ENCODE measurements around the gene ELMO1.

ELMO1 gene

DNA sequence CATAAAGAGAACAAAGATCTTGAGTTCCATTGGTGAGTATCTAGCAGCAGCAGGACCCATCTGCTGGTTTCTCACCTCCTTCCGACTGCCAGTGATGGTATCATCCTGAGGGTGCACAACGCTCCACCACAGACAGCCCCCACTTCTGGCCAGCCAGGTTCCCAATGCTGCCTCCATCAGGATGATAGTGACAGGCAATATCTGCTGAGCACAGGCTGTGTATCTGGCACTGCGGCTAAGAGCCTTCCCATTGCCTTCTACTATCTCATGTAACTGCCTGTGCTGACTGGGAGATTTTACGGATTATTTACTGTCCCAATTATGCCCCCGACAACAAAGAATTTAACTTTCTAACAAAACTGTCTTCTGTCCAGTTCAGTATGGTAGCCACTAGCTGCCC is 372.0 kb downstream of the ELMO1 start:
- Histone ChIP-seq H3K4me3 (no peak overlapping the region), H3K27ac (no peak overlapping the region)
- TF ChIP-seq, protein P1, sequence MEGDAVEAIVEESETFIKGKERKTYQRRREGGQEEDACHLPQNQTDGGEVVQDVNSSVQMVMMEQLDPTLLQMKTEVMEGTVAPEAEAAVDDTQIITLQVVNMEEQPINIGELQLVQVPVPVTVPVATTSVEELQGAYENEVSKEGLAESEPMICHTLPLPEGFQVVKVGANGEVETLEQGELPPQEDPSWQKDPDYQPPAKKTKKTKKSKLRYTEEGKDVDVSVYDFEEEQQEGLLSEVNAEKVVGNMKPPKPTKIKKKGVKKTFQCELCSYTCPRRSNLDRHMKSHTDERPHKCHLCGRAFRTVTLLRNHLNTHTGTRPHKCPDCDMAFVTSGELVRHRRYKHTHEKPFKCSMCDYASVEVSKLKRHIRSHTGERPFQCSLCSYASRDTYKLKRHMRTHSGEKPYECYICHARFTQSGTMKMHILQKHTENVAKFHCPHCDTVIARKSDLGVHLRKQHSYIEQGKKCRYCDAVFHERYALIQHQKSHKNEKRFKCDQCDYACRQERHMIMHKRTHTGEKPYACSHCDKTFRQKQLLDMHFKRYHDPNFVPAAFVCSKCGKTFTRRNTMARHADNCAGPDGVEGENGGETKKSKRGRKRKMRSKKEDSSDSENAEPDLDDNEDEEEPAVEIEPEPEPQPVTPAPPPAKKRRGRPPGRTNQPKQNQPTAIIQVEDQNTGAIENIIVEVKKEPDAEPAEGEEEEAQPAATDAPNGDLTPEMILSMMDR (IDR thresholded peaks at IDR 0.05): no peak
- no peak for DNase-seq (ENCODE audit: low spot score)

DNA sequence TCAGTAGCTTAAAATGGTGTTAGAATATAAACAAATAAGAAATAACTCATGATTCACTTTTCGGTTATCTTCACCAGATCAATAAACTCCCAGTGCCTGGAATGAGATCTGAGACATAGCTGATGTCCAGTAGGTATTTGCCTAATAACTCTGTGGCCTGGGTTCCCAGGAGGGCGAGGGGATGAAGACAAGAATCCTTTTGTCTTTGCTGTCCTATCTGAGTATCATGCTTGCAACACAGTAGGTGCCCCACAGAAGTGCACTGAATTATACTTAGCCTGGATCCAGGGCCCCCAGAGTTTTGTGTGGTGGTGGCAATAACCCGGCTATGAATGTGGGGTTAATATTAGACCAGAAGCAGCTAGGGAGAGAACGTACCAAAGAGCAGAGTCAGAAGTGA is 374.3 kb downstream of the ELMO1 start:
- DNase-seq (ENCODE audit: low spot score): no peak
- TF ChIP-seq, protein P1 (IDR thresholded peaks at IDR 0.05): no peak
- Histone ChIP-seq H3K27ac (no peak overlapping the region), H3K4me3 (no peak overlapping the region)

DNA sequence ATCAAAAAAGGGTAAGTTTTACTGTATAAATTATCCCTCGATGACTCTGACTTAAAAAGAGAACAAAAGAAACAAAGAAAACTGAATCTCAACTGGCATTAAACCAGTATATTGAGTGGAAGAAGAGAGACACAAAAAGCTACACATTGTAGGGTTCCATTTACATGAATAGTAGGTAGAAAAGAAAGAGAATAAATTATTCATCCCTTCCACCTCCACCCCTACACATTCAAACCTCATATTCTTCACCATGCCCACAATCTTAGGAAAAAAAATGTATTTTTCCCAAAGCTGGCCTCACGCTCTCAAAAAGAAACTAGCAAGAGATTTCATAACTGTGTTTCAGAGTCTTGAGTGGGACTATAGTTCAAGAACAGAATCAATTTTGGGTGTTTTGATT is 377.5 kb downstream of the ELMO1 start:
- no peak overlapping the region for H3K4me3 ChIP-seq
- DNase-seq (ENCODE audit: low spot score): no peak
- H3K27ac ChIP-seq: no peak overlapping the region
- TF ChIP-seq, protein P1 (IDR thresholded peaks at IDR 0.05): no peak

DNA sequence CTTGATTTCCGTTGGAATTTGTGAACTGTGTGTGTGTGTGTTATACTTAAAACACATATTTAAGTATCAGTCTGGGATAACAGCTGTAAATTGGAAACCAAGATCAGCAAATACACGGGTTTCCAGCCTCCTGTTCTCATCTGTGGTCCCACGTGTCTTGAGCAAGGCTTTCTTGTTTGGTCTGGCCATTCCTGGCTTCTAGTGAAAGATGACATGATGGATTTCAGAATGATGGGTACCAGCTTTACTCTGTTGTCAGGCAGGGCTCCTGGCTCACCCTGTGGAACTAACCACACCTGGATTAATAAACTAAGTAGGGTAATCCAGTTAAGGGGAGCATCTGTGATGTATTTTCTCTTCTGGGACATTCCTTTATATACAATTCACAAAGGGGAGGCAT is 378.2 kb downstream of the ELMO1 start:
- no peak for DNase-seq (ENCODE audit: low spot score)
- TF ChIP-seq, protein P1 (IDR thresholded peaks at IDR 0.05): no peak
- Histone ChIP-seq H3K27ac (no peak overlapping the region), H3K4me3 (no peak overlapping the region)

DNA sequence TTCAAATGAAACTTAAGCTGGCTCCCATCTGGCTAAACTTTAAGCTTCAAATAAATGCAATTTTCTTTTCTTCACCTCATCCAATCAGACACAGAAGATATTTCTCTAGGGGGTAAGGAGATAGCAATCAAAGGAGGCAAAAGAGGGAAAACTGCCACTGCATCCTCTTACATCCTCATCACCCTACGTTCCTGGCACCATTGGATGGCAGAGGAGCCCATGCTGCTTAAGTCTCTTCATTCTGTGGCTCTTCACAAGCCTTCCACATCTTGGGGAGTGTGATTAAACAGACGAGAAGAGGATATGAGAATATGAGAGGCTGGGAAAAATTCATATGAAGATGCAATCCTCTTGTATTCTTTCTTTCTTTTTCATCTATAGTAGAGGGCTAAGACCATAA is 378.6 kb downstream of the ELMO1 start:
- no peak for DNase-seq (ENCODE audit: low spot score)
- Histone ChIP-seq H3K27ac (no peak overlapping the region), H3K4me3 (no peak overlapping the region)
- TF ChIP-seq, protein P1 (IDR thresholded peaks at IDR 0.05): no peak

DNA sequence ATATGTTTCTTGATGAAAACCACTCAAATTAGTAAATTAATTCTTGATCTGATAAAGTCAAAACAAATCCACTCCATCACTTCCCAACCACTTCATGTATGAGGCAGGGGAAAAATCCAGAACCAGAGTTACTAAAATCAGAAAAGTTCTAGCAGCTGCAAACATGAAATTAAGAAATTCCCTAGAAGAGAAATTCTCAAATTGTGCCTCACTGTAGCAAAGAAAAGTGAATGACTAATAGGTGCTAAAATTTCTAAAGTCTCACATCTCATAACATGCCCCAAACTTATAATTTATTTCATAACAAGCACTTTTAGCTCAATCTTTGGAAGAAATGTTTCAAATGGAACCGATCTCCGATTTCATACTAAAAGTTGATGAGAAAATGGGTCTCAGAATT is 379.3 kb downstream of the ELMO1 start:
- H3K4me3 ChIP-seq: no peak overlapping the region
- no peak overlapping the region for H3K27ac ChIP-seq
- TF ChIP-seq, protein P1 (IDR thresholded peaks at IDR 0.05): no peak
- DNase-seq (ENCODE audit: low spot score): no peak

DNA sequence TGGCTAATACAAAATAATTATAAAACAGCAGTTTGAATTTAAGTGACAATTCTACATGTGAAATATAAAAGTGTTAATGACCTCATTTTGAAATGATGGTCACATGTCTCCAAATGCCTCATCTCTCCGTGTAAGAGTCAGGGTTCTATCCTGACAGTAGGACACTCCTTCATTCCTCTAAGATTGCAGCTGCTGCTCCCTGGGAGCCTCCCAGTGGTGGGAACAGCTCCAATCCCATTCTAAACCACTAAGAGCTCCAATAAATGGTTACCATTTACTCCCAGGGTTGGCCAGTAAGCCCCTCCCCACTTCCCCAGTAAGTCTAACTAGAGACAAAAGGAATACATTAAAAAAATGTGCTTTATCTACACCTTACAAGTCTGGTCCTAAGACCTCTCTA is 379.8 kb downstream of the ELMO1 start:
- Histone ChIP-seq H3K27ac (no peak overlapping the region), H3K4me3 (no peak overlapping the region)
- DNase-seq (ENCODE audit: low spot score): no peak
- TF ChIP-seq, protein P1 (IDR thresholded peaks at IDR 0.05): no peak
